GM12801 (cell line): ENCODE data around the gene PRCC.

Experiments used
- CTCF ChIP-seq: IDR thresholded peaks from one replicate; pipeline ENCODE4 v1.5.1; 2011; ENCODE audit warnings: control low read depth; ENCODE audit not compliant: insufficient read length; ENCODE audit errors: extremely low read depth

The PRCC gene

GRCh38 chr1:156760796-156761104, 6.6 kb upstream of the PRCC start:
- no peak for TF ChIP-seq CTCF

- no peak for TF ChIP-seq CTCF
These were observed 1.7 kb upstream of the PRCC start for GRCh38 chr1:156765666-156766065.

- no peak for TF ChIP-seq CTCF
These were observed 836 bp upstream of the PRCC start for GRCh38 chr1:156766298-156767100.

- no peak for TF ChIP-seq CTCF
These were observed 707 bp downstream of the PRCC start for GRCh38 chr1:156767879-156768604.

- no peak for TF ChIP-seq CTCF
These were observed 1.4 kb downstream of the PRCC start for GRCh38 chr1:156768610-156769295.

- TF ChIP-seq CTCF, result no peak
These were observed 4.9 kb downstream of the PRCC start for GRCh38 chr1:156772222-156772621.

GRCh38 chr1:156772728-156773497, 5.6 kb downstream of the PRCC start:
- TF ChIP-seq CTCF, result no peak
